ENCODE data around the gene BEND5.

BEND5 gene

GRCh38 chr1:48683839-48684238 is 92.9 kb downstream of the BEND5 start:
- no CpG with 5 or more reads among the region's 3 CpGs for WGBS (ENCODE audit: extremely low coverage, insufficient coverage, low lambda C conversion rate)
- no peak overlapping the region for H2BK15ac ChIP-seq (replicated peaks; ENCODE audit: low read depth)
- H3K79me2 ChIP-seq (ENCODE audit: control insufficient read depth, insufficient read depth, low read length): no peaks in the 10 kb centered on the region
- no peaks in the 10 kb centered on the region for H3K4me1 ChIP-seq (ENCODE audit: control insufficient read depth, low read depth, low read length)
- no peak overlapping the region for H2AK5ac ChIP-seq (ENCODE audit: low read length)
- no peaks in the 10 kb centered on the region for H3K36me3 ChIP-seq (ENCODE audit: control insufficient read depth, insufficient read depth, low read length)
- H3K9ac ChIP-seq (ENCODE audit: low read length): no peak overlapping the region
- no peak overlapping the region for H3K27ac ChIP-seq (ENCODE audit: low read depth, low read length)
- H3K56ac ChIP-seq (ENCODE audit: low read length): no peak overlapping the region
- no peak overlapping the region for H3K4me3 ChIP-seq (ENCODE audit: low read length)
- H4K8ac ChIP-seq (ENCODE audit: low read depth, low read length): no peak overlapping the region
- H3K23ac ChIP-seq (ENCODE audit: low read length): no peak overlapping the region
- no peak overlapping the region for H2BK5ac ChIP-seq (ENCODE audit: low read length)
- H2BK120ac ChIP-seq (ENCODE audit: low read depth, low read length): no peak overlapping the region
- no peak overlapping the region for H3K4me2 ChIP-seq (ENCODE audit: low read length)
- H3K79me1 ChIP-seq (ENCODE audit: low read length): no peaks in the 10 kb centered on the region
- no peak overlapping the region for H3K18ac ChIP-seq (ENCODE audit: low read length)
- H3K27me3 ChIP-seq (ENCODE audit: insufficient read depth, low read length, poor library complexity): no peaks in the 10 kb centered on the region
- no peak for DNase-seq
- H4K5ac ChIP-seq (ENCODE audit: low read length): no peak overlapping the region
- H3K4ac ChIP-seq (ENCODE audit: low read depth, low read length): no peak overlapping the region

- H3K27ac ChIP-seq (ENCODE audit: low read depth, low read length): no peak overlapping the region
- H3K4me2 ChIP-seq (ENCODE audit: low read length): no peak overlapping the region
- no peak overlapping the region for H4K8ac ChIP-seq (ENCODE audit: low read depth, low read length)
- H3K36me3 ChIP-seq (ENCODE audit: control insufficient read depth, insufficient read depth, low read length): no peaks in the 10 kb centered on the region
- no peak overlapping the region for H3K56ac ChIP-seq (ENCODE audit: low read length)
- no peaks in the 10 kb centered on the region for H3K79me2 ChIP-seq (ENCODE audit: control insufficient read depth, insufficient read depth, low read length)
- H3K4ac ChIP-seq (ENCODE audit: low read depth, low read length): no peak overlapping the region
- H2BK120ac ChIP-seq (ENCODE audit: low read depth, low read length): no peak overlapping the region
- no peak overlapping the region for H3K23ac ChIP-seq (ENCODE audit: low read length)
- no peaks in the 10 kb centered on the region for H3K4me1 ChIP-seq (ENCODE audit: control insufficient read depth, low read depth, low read length)
- H2BK15ac ChIP-seq (replicated peaks; ENCODE audit: low read depth): no peak overlapping the region
- no peak overlapping the region for H3K18ac ChIP-seq (ENCODE audit: low read length)
- DNase-seq: peak; percentile 39
- no CpG with 5 or more reads among the region's 4 CpGs for WGBS (ENCODE audit: extremely low coverage, insufficient coverage, low lambda C conversion rate)
- no peaks in the 10 kb centered on the region for H3K79me1 ChIP-seq (ENCODE audit: low read length)
- no peak overlapping the region for H3K4me3 ChIP-seq (ENCODE audit: low read length)
- peak overlapping the region; percentile 40 for H4K5ac ChIP-seq (ENCODE audit: low read length)
- H3K9ac ChIP-seq (ENCODE audit: low read length): no peak overlapping the region
- no peaks in the 10 kb centered on the region for H3K27me3 ChIP-seq (ENCODE audit: insufficient read depth, low read length, poor library complexity)
- H2BK5ac ChIP-seq (ENCODE audit: low read length): no peak overlapping the region
- no peak overlapping the region for H2AK5ac ChIP-seq (ENCODE audit: low read length)
Measured at GRCh38 chr1:48681476-48682305, 95.0 kb downstream of the BEND5 start.

GRCh38 chr1:48680411-48681035 is 96.2 kb downstream of the BEND5 start:
- no peaks in the 10 kb centered on the region for H3K36me3 ChIP-seq (ENCODE audit: control insufficient read depth, insufficient read depth, low read length)
- H2AK5ac ChIP-seq (ENCODE audit: low read length): no peak overlapping the region
- peak; percentile 57 for DNase-seq
- no peak overlapping the region for H3K27ac ChIP-seq (ENCODE audit: low read depth, low read length)
- H3K23ac ChIP-seq (ENCODE audit: low read length): no peak overlapping the region
- no CpG with 5 or more reads among the region's 10 CpGs for WGBS (ENCODE audit: extremely low coverage, insufficient coverage, low lambda C conversion rate)
- no peak overlapping the region for H3K4me3 ChIP-seq (ENCODE audit: low read length)
- H3K56ac ChIP-seq (ENCODE audit: low read length): no peak overlapping the region
- H2BK15ac ChIP-seq (replicated peaks; ENCODE audit: low read depth): no peak overlapping the region
- no peak overlapping the region for H2BK120ac ChIP-seq (ENCODE audit: low read depth, low read length)
- no peak overlapping the region for H2BK5ac ChIP-seq (ENCODE audit: low read length)
- no peak overlapping the region for H3K4ac ChIP-seq (ENCODE audit: low read depth, low read length)
- no peaks in the 10 kb centered on the region for H3K79me2 ChIP-seq (ENCODE audit: control insufficient read depth, insufficient read depth, low read length)
- H3K18ac ChIP-seq (ENCODE audit: low read length): no peak overlapping the region
- no peaks in the 10 kb centered on the region for H3K79me1 ChIP-seq (ENCODE audit: low read length)
- no peak overlapping the region for H4K5ac ChIP-seq (ENCODE audit: low read length)
- H4K8ac ChIP-seq (ENCODE audit: low read depth, low read length): no peak overlapping the region
- no peak overlapping the region for H3K4me2 ChIP-seq (ENCODE audit: low read length)
- H3K27me3 ChIP-seq (ENCODE audit: insufficient read depth, low read length, poor library complexity): no peaks in the 10 kb centered on the region
- no peak overlapping the region for H3K9ac ChIP-seq (ENCODE audit: low read length)
- no peaks in the 10 kb centered on the region for H3K4me1 ChIP-seq (ENCODE audit: control insufficient read depth, low read depth, low read length)

- Histone ChIP-seq H3K18ac (ENCODE audit: low read length) (no peak overlapping the region), H3K23ac (ENCODE audit: low read length) (no peak overlapping the region), H3K79me2 (ENCODE audit: control insufficient read depth, insufficient read depth, low read length) (no peaks in the 10 kb centered on the region), H3K27me3 (ENCODE audit: insufficient read depth, low read length, poor library complexity) (no peaks in the 10 kb centered on the region), H3K36me3 (ENCODE audit: control insufficient read depth, insufficient read depth, low read length) (no peaks in the 10 kb centered on the region), H3K4me2 (ENCODE audit: low read length) (no peak overlapping the region), H3K27ac (ENCODE audit: low read depth, low read length) (no peak overlapping the region), H3K4ac (ENCODE audit: low read depth, low read length) (no peak overlapping the region), H3K4me1 (ENCODE audit: control insufficient read depth, low read depth, low read length) (no peaks in the 10 kb centered on the region), H2BK5ac (ENCODE audit: low read length) (no peak overlapping the region), H3K56ac (ENCODE audit: low read length) (no peak overlapping the region), H4K8ac (ENCODE audit: low read depth, low read length) (no peak overlapping the region), H2BK15ac (replicated peaks; ENCODE audit: low read depth) (no peak overlapping the region), H3K4me3 (ENCODE audit: low read length) (no peak overlapping the region), H2BK120ac (ENCODE audit: low read depth, low read length) (no peak overlapping the region), H2AK5ac (ENCODE audit: low read length) (no peak overlapping the region), H3K79me1 (ENCODE audit: low read length) (no peaks in the 10 kb centered on the region), H4K5ac (ENCODE audit: low read length) (no peak overlapping the region), H3K9ac (ENCODE audit: low read length) (no peak overlapping the region)
- WGBS (ENCODE audit: extremely low coverage, insufficient coverage, low lambda C conversion rate): no CpG with 5 or more reads among the region's 6 CpGs
- DNase-seq: no peak
Measured at GRCh38 chr1:48679859-48680258, 96.8 kb downstream of the BEND5 start.

GRCh38 chr1:48678710-48679505 is 97.8 kb downstream of the BEND5 start:
- Histone ChIP-seq H3K9ac (ENCODE audit: low read length) (no peak overlapping the region), H3K18ac (ENCODE audit: low read length) (no peak overlapping the region), H3K4me2 (ENCODE audit: low read length) (no peak overlapping the region), H3K27ac (ENCODE audit: low read depth, low read length) (no peak overlapping the region), H2AK5ac (ENCODE audit: low read length) (no peak overlapping the region), H3K4me3 (ENCODE audit: low read length) (no peak overlapping the region), H3K4ac (ENCODE audit: low read depth, low read length) (no peak overlapping the region), H3K79me1 (ENCODE audit: low read length) (no peaks in the 10 kb centered on the region), H3K79me2 (ENCODE audit: control insufficient read depth, insufficient read depth, low read length) (no peaks in the 10 kb centered on the region), H2BK5ac (ENCODE audit: low read length) (no peak overlapping the region), H3K27me3 (ENCODE audit: insufficient read depth, low read length, poor library complexity) (no peaks in the 10 kb centered on the region), H4K5ac (ENCODE audit: low read length) (no peak overlapping the region), H2BK15ac (replicated peaks; ENCODE audit: low read depth) (no peak overlapping the region), H3K56ac (ENCODE audit: low read length) (no peak overlapping the region), H3K36me3 (ENCODE audit: control insufficient read depth, insufficient read depth, low read length) (no peaks in the 10 kb centered on the region), H3K4me1 (ENCODE audit: control insufficient read depth, low read depth, low read length) (no peaks in the 10 kb centered on the region), H3K23ac (ENCODE audit: low read length) (no peak overlapping the region), H4K8ac (ENCODE audit: low read depth, low read length) (no peak overlapping the region), H2BK120ac (ENCODE audit: low read depth, low read length) (no peak overlapping the region)
- no CpG with 5 or more reads among the region's 3 CpGs for WGBS (ENCODE audit: extremely low coverage, insufficient coverage, low lambda C conversion rate)
- no peak for DNase-seq

All from mesendoderm (in vitro differentiated cells).